HG03354 (cell line): ENCODE results near the gene H6PD.

Experiments used
- ATAC-seq: cut with Tn5 transposase; IDR thresholded peaks from one replicate; pipeline ENCODE4 v1.9.1; 2021; ENCODE audit warnings: mild to moderate bottlenecking; ENCODE audit not compliant: unreplicated experiment, poor library complexity, severe bottlenecking

Gene H6PD

DNA sequence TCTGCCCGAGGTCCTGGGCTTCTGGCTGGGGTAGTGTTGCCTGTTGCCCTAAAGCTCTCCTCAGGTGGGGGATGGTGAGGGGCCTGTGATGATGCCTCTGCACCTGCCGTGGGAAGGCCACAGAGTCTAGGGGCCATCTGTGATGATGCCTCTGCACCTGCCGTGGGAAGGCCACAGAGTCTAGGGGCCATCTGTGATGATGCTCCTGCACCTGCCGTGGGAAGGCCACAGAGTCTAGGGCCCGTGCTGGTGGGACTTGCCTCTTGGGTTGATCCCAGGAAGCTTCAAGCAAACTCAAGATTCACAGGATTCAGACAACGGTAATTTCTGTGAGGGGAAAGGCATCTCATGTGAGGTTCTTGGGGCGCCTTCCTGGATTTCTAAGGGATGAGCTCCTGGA lies 75.4 kb downstream of the H6PD start:
- no peak for ATAC-seq

GRCh38 chr1:9311029-9311428 lies 76.5 kb downstream of the H6PD start:
- no peak for ATAC-seq

- ATAC-seq: no peak
Measured at GRCh38 chr1:9311479-9311878, 76.9 kb downstream of the H6PD start.

DNA sequence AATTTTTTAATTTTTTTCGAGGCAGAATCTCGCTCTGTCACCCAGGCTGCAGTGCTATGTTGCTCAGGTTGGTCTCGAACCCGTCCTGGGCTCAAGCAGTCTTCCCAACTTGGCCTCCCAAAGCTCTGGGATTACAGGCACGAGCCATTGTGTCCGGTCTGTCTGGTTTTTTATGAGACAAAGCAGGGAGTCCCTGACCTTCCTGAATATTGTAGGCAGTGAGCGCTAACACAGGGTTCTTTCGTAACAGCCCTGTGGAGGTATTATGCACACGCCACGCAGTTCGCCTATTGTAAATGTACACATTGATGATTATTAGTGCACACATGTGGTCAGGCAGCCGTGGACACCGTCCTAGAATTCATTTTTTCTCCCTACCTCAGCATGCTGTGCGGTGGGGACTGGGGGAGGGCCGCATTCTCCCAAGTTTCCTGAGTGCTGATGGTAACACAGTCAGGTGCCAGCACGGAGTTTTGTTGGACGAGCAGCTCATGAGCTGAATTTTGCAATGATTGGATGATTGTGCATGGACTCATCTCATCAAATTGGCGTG lies 77.7 kb downstream of the H6PD start:
- no peak for ATAC-seq

- no peak for ATAC-seq
Measured at GRCh38 chr1:9313576-9313975, 79.0 kb downstream of the H6PD start.

GRCh38 chr1:9314111-9314510 lies 79.5 kb downstream of the H6PD start:
- no peak for ATAC-seq

- no peak for ATAC-seq
Measured at GRCh38 chr1:9314711-9315379, 80.3 kb downstream of the H6PD start.

DNA sequence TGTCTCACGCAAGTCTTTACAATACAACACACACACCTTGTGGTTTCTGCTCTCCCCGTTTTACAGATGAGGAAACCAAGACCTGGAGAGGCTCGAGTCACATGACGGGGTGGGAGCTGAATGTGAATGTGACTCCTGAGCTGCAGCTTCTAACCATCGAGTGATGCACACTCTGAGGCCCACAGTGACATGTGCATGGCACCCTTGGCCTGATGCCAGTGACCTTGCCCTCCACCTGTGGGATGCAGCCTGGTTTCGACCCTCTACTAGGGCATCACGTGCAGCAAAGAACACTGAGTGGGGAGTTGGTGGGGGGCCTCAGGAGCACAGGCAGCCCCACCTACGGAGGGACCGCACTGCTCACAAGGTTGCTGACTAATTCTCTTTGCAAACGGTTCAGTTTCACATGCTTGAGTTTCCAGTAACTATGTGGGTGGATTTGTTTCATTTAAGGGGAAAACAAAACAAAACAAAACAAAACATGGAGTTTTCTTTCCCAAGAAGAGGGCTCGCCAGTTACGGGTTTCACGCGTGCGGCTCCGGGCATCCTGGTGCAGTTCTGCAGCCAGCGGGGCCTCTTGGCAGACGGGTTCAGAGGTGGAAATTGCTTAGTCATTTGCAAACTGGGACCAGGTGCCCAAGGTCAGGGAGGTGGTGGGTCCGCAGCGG lies 81.0 kb downstream of the H6PD start:
- no peak for ATAC-seq

DNA sequence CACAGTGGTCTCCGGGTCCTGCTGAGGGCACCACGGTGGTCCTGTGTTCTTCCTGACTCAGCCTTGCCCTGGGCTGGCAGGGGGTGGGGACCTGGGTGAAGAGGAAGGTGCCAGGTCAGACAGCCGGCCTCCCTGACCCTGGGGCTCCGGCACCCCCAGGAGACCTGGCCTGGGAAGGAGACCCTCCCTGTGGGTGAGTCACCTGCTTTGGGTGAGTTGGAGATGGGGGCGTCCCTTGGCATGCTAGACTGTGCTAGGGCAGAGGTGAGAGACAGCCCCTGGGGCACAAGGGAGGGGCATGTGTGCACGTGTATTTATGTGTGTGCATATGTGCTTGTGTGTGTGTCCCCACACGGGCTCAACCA lies 81.5 kb downstream of the H6PD start:
- ATAC-seq: no peak

- ATAC-seq: no peak
Measured at GRCh38 chr1:9316512-9316911, 81.9 kb downstream of the H6PD start.

DNA sequence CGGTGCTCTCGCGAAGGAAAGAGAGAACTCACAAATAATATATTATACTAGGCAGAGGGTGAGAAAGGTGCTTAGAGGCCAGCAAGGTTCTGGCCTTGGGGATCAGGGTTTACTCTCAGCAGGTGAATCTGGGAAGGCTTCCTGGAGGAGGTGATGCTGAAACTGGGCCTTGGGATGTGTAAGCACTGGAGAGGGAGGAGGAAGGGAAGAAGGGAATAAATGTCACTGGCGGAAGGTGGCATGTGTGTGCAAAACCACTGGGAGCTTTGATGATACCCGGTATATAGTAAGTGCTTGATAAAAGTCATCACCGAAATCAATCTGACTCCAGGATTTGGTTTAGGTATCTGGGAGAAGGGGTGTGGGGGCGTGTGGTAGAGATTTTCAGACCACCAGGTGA lies 82.5 kb downstream of the H6PD start:
- ATAC-seq: no peak

DNA sequence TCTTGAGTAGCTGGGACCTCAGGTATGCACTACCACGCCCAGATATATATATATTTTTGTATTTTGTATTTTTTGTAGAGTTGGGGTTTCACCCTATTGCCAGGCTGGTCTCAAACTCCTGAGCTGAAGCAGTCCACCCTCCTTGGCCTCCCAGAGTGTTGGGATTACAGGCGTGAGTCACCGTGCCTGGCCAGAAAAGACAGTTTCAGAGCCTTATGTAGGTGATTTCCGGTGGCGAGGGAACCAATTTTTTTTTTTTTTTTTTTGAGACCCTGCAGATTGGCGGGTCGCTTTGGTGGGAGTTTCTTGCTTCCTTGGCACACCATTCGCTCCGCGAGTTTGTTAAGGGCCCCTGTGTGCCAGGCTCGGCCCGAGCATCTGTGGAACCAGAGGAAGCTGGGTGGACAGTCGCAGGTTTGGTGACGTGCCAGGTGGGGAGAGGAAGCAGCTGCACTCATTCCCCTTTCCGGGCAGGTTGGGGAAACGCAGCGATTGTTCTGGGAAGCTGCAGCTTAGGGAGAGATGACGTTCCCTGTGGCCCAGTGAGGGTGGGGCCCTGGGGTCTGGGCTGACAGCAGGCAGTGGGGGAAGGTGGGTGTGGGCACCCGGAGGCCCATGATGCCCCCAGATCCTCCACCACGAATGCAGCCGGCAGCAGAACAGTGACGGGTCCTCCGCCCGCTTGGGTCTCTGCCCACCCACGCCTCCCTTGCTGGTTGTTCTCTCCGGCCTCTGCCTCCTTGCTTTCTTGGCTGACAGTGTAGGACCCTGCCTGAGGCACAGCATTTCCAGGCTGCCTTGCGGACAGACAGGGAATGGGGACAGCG lies 83.2 kb downstream of the H6PD start:
- ATAC-seq: no peak

- ATAC-seq: no peak
Measured at GRCh38 chr1:9319208-9319788, 84.7 kb downstream of the H6PD start.

DNA sequence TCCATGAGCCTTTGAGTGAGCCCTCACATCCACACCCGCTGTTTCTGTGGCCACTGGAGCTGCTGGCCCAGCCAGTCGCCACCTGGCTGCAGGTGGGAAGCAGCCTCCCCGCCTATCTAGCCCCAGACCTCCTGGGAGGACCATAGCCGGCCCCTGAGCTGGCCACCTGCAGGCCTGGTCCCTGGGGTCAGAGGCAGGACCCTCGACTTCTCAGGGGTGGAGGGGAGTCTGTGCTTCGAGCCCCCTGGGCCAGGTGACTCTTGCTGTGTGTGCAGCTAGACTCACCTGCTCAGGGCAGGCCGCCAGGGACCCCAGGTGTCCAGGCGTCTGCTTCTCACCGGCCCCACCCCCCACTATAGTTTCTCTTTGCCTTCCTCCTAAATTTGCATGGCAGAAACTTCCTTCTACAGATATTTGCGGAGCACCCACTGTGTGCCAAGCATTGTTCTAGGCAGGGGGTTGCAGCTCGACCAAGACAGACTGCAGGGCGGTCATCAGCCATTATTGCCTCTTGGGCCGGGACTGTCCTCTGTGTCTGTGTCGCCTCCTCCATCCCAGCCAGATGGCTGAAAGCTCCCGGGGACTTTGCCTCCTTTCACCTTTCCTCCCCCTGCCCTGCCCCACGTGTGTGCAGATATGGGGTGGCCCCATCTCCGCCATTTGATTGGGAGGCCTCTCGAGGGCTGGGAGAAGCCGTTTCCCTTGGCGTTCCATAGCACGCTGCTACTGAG lies 85.4 kb downstream of the H6PD start:
- no peak for ATAC-seq
